HepG2 (cell line): ENCODE measurements around the gene JAG1. TPM values are rescaled to one million over a fixed set of nuclear protein-coding genes. Genes with fewer than 3 reads are reported as not detected.
A peak's percentile ranks its signal among the peaks of the same experiment; 100 is the strongest.

Experiments used
- CBFB ChIP-seq: sonication (generic); formaldehyde crosslinking; IDR thresholded peaks from 2 replicates; pipeline ENCODE4 v1.4.0; 2020; ENCODE audit warnings: missing genetic modification reagents
- MIER2 ChIP-seq: IDR thresholded peaks from 2 replicates; pipeline ENCODE4 v1.6.1; 2016; ENCODE audit warnings: missing biosample characterization, missing genetic modification reagents
- MTA3 ChIP-seq: sonication (generic); formaldehyde crosslinking; IDR thresholded peaks from 2 replicates; pipeline ENCODE4 v1.4.0; 2020; ENCODE audit warnings: missing genetic modification reagents
- NR2F6 ChIP-seq, 2 experiments: IDR thresholded peaks; 2 replicates each; pipeline ENCODE4 v1.6.1; 2016; ENCODE audit warnings: antibody characterized with exemption in 1 of 2, mild to moderate bottlenecking in 1 of 2
- PHF21A ChIP-seq: sonication (generic); formaldehyde crosslinking; IDR thresholded peaks from 2 replicates; pipeline ENCODE4 v1.5.0; 2020; ENCODE audit warnings: mild to moderate bottlenecking, missing genetic modification reagents
- SNRNP70 ChIP-seq: fragments of 200-400 bp; formaldehyde crosslinking; IDR thresholded peaks from 2 replicates; pipeline ENCODE4 v1.6.1; 2017; ENCODE audit warnings: mild to moderate bottlenecking, low read depth, low read length, moderate library complexity
- TEAD3 ChIP-seq: optimal IDR thresholded peaks from 2 replicates; pipeline ENCODE3; 2016; ENCODE audit warnings: borderline replicate concordance
- TSC22D2 ChIP-seq: sonication (generic); formaldehyde crosslinking; IDR thresholded peaks from 2 replicates; pipeline ENCODE4 v1.5.1; 2020; ENCODE audit warnings: missing genetic modification reagents, mild to moderate bottlenecking, borderline replicate concordance
- ZFP36L2 ChIP-seq: sonication (generic); formaldehyde crosslinking; IDR thresholded peaks from 2 replicates; pipeline ENCODE4 v1.4.0; 2020; ENCODE audit warnings: missing genetic modification reagents
- ZMYM2 ChIP-seq: sonication (generic); formaldehyde crosslinking; IDR thresholded peaks from 2 replicates; pipeline ENCODE4 v1.8.0; 2022; ENCODE audit warnings: mild to moderate bottlenecking, missing genetic modification reagents
- ZNF337 ChIP-seq: sonication (generic); formaldehyde crosslinking; IDR thresholded peaks from 2 replicates; pipeline ENCODE4 v1.5.1; 2020; ENCODE audit warnings: missing genetic modification reagents, low read depth, mild to moderate bottlenecking, borderline replicate concordance
- ZNF451 ChIP-seq: sonication (generic); formaldehyde crosslinking; IDR thresholded peaks from 2 replicates; pipeline ENCODE4 v1.5.0; 2020; ENCODE audit warnings: mild to moderate bottlenecking, missing genetic modification reagents
- ZNF543 ChIP-seq: sonication (generic); formaldehyde crosslinking; IDR thresholded peaks from 2 replicates; pipeline ENCODE4 v1.4.0; 2020; ENCODE audit warnings: mild to moderate bottlenecking, missing genetic modification reagents
- ZNF605 ChIP-seq: sonication (generic); formaldehyde crosslinking; IDR thresholded peaks from 2 replicates; pipeline ENCODE4 v1.8.0; 2022; ENCODE audit warnings: mild to moderate bottlenecking, missing genetic modification reagents
- ZNF781 ChIP-seq: sonication (generic); formaldehyde crosslinking; IDR thresholded peaks from 2 replicates; pipeline ENCODE4 v1.5.1; 2020; ENCODE audit warnings: borderline replicate concordance, mild to moderate bottlenecking, missing genetic modification reagents; ENCODE audit errors: not compliant biosample characterization
- polyA plus RNA-seq, 8 experiments: library from polyadenylated mRNA; depleted of rRNA in 3 of 8; stranded (reverse) in 7 of 8; unstranded in 1 of 8; fragments of >200 nt; fragmentation: Illumina TruSeq in 4 of 8; extraction: Trizol in 4 of 8; gene quantifications; 2 replicates each; pipeline versions ENCODE4 v1.2.1 to v1.2.3, GENCODE V29; 2011 to 2016; ENCODE audit warnings: low read depth in 4 of 8, missing spikeins in 1 of 8, mixed read lengths in 1 of 8; ENCODE audit not compliant: insufficient read depth in 1 of 8
- total RNA-seq, 5 experiments: library from RNA; depleted of rRNA; stranded (reverse); fragments of >200 nt; fragmentation: Illumina TruSeq; extraction: Trizol; gene quantifications; 2 replicates each; pipeline ENCODE4 v1.2.3, GENCODE V29; 2016; ENCODE audit warnings: low read depth in 1 of 5
- TF ChIP-seq, protein P1 (sequence below): sonication (generic); formaldehyde crosslinking; IDR thresholded peaks from one replicate; pipeline ENCODE4 v1.5.1; 2020; ENCODE audit warnings: mild to moderate bottlenecking, missing genetic modification reagents; ENCODE audit errors: not compliant biosample characterization
- TF ChIP-seq, protein P2 (sequence below): IDR thresholded peaks from 2 replicates; pipeline ENCODE4 v1.6.1; 2016; ENCODE audit warnings: low read depth, borderline replicate concordance
- TF ChIP-seq, protein P3 (sequence below): sonication (generic); formaldehyde crosslinking; IDR thresholded peaks from 2 replicates; pipeline ENCODE4 v1.9.0; 2022; ENCODE audit warnings: low read depth, missing genetic modification reagents

The JAG1 gene
- total and polyA plus RNA-seq, 2 of the 13 experiments (the other 11 are each of a cell fraction or from before 2014, with no cell fraction given) = 47.1 to 56.3 TPM

DNA sequence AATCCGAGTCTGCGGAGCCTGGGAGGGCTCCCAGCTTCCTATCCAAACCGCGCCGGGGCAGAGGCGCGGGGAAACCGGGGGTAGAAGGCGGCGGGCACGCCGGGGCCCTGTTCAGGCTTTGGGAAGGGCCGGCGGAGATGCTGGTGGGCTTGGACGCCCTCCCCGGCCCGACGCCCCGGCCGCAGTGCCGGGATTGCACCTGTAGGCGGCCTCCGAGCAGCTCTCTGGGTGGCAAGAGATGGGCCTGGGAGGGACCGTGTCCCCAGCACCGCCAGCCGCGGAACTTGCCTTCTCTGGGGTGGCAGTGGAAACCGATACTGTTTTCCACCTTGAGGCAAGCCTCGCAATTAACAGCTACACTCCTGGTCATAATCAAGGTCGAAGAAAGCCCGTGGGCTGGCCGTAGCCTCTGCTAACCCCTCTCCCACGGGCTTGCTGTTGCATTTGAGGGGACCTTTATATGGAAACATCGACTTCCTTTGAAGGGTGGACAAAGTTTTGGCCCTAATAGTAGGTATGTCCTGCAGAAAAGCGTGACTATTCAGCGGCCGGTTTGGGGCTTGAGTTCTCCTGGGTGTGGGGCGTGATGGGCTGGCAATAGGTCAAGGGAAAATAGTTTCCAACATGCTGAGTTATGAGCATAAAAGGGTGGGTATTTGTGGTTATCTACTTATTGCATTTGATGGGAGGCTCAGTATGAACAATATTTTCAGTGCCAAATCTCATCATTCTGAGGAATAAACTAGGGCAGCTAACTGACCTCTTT is 1.1 kb upstream of the JAG1 start (continued):
- TF ChIP-seq, protein P1, sequence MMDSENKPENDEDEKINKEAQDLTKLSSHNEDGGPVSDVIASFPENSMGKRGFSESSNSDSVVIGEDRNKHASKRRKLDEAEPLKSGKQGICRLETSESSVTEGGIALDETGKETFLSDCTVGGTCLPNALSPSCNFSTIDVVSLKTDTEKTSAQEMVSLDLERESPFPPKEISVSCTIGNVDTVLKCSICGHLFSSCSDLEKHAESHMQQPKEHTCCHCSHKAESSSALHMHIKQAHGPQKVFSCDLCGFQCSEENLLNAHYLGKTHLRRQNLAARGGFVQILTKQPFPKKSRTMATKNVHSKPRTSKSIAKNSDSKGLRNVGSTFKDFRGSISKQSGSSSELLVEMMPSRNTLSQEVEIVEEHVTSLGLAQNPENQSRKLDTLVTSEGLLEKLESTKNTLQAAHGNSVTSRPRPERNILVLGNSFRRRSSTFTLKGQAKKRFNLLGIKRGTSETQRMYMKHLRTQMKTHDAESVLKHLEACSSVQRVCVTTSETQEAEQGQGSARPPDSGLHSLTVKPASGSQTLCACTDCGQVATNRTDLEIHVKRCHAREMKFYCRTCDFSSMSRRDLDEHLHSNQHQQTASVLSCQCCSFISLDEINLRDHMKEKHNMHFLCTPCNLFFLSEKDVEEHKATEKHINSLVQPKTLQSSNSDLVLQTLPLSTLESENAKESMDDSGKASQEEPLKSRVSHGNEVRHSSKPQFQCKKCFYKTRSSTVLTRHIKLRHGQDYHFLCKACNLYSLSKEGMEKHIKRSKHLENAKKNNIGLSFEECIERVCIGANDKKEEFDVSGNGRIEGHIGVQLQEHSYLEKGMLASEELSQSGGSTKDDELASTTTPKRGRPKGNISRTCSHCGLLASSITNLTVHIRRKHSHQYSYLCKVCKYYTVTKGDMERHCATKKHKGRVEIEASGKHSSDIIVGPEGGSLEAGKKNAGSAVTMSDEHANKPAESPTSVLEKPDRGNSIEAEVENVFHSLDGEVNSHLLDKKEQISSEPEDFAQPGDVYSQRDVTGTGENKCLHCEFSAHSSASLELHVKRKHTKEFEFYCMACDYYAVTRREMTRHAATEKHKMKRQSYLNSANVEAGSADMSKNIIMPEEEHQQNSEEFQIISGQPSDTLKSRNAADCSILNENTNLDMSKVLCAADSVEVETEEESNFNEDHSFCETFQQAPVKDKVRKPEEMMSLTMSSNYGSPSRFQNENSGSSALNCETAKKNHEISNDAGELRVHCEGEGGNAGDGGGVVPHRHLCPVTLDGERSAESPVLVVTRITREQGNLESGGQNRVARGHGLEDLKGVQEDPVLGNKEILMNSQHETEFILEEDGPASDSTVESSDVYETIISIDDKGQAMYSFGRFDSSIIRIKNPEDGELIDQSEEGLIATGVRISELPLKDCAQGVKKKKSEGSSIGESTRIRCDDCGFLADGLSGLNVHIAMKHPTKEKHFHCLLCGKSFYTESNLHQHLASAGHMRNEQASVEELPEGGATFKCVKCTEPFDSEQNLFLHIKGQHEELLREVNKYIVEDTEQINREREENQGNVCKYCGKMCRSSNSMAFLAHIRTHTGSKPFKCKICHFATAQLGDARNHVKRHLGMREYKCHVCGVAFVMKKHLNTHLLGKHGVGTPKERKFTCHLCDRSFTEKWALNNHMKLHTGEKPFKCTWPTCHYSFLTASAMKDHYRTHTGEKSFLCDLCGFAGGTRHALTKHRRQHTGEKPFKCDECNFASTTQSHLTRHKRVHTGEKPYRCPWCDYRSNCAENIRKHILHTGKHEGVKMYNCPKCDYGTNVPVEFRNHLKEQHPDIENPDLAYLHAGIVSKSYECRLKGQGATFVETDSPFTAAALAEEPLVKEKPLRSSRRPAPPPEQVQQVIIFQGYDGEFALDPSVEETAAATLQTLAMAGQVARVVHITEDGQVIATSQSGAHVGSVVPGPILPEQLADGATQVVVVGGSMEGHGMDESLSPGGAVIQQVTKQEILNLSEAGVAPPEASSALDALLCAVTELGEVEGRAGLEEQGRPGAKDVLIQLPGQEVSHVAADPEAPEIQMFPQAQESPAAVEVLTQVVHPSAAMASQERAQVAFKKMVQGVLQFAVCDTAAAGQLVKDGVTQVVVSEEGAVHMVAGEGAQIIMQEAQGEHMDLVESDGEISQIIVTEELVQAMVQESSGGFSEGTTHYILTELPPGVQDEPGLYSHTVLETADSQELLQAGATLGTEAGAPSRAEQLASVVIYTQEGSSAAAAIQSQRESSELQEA = peak; percentile 35
- 0 out of 2 replicates have a peak, but pooled peaks have one; percentile 48 for TF ChIP-seq TSC22D2
- TF ChIP-seq ZNF543 = peak; percentile 18; the same call in 1 of the 2 replicates
- TF ChIP-seq PHF21A (CRISPR knock-in tag) = no peak
- no peak for TF ChIP-seq ZMYM2 (CRISPR knock-in tag)
- peak; percentile 73; the same call in 1 of the 2 replicates for TF ChIP-seq ZNF605 (CRISPR knock-in tag)
- TF ChIP-seq SNRNP70 = no peak
- 0 out of 2 replicates have a peak, but pooled peaks have one; percentile 50 for TF ChIP-seq CBFB
- TF ChIP-seq, protein P2, sequence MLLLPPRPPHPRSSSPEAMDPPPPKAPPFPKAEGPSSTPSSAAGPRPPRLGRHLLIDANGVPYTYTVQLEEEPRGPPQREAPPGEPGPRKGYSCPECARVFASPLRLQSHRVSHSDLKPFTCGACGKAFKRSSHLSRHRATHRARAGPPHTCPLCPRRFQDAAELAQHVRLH (CRISPR knock-in tag) = peak; percentile 94
- peak; percentile 70 for TF ChIP-seq MIER2 (CRISPR knock-in tag)
- no peak for TF ChIP-seq NR2F6 (IDR thresholded peaks at IDR 0.05)
- peak; percentile 66 for TF ChIP-seq NR2F6 (CRISPR knock-in tag; IDR thresholded peaks at IDR 0.05)
- TF ChIP-seq ZNF781 (CRISPR knock-in tag) = peak; percentile 39
- TF ChIP-seq, protein P3, sequence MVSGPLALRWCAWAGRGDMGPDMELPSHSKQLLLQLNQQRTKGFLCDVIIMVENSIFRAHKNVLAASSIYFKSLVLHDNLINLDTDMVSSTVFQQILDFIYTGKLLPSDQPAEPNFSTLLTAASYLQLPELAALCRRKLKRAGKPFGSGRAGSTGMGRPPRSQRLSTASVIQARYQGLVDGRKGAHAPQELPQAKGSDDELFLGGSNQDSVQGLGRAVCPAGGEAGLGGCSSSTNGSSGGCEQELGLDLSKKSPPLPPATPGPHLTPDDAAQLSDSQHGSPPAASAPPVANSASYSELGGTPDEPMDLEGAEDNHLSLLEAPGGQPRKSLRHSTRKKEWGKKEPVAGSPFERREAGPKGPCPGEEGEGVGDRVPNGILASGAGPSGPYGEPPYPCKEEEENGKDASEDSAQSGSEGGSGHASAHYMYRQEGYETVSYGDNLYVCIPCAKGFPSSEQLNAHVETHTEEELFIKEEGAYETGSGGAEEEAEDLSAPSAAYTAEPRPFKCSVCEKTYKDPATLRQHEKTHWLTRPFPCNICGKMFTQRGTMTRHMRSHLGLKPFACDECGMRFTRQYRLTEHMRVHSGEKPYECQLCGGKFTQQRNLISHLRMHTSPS (CRISPR knock-in tag) = peak; percentile 58; the same call in 1 of the 2 replicates
- TF ChIP-seq ZNF337 (CRISPR knock-in tag) = peak; percentile 82; the same call in 1 of the 2 replicates
- no peak; the same call in 1 of the 2 replicates for TF ChIP-seq ZFP36L2
- TF ChIP-seq MTA3 = 0 out of 2 replicates have a peak, but pooled peaks have one; percentile 32
- peak; percentile 54 for TF ChIP-seq TEAD3 (CRISPR knock-in tag)
- TF ChIP-seq ZNF451 (CRISPR knock-in tag) = no peak; the same call in 1 of the 2 replicates
